ENCODE results near the gene HCLS1. TPM values are rescaled to one million over a fixed set of nuclear protein-coding genes. Genes with fewer than 3 reads are reported as not detected.

The HCLS1 gene
- total RNA-seq, result 1 to 10 TPM in 1 of 2 donors, under 1 TPM in 1; 0.33 to 2.4 TPM

GRCh38 chr3:121660356-121661171 lies at the start of gene HCLS1:
Gene HCLS1 (minus strand): TSS chr3:121660903. CDS start chr3:121658347, 2,556 bp downstream.

GRCh38 chr3:121592856-121593702 lies 67.6 kb downstream of the HCLS1 start, which contains the start of gene FBXO40:
Gene FBXO40 (plus strand): TSS chr3:121593379. CDS start chr3:121620576, 27,197 bp downstream.

Small RNAs within 50 kb of the gene (small RNA-seq; reads per million reads assigned to genes)
- gene RNU4-62P, result 0 reads per million in 2 donors

Other genes with a start within 250 kb of the HCLS1 start
- gene POLQ, start 114.9 kb downstream of the HCLS1 start, total RNA-seq, result 10 to 100 TPM in 1 of 2 donors, 1 to 10 TPM in 1; 6.5 to 15.0 TPM
- gene ARGFX, start 93.0 kb downstream of the HCLS1 start, total RNA-seq, result not detected
- gene FBXO40, start 67.5 kb downstream of the HCLS1 start, total RNA-seq, result not detected
- gene GOLGB1, start 88.8 kb upstream of the HCLS1 start, total RNA-seq, result 10 to 100 TPM; 22.6 to 28.9 TPM
- 10 to 100 TPM in 1 of 2 donors, 1 to 10 TPM in 1; 9.3 to 15.7 TPM for gene IQCB1, start 174.2 kb upstream of the HCLS1 start, total RNA-seq
- 1 to 10 TPM in 1 of 2 donors, under 1 TPM in 1; 0.69 to 2.7 TPM for gene EAF2, start 174.3 kb upstream of the HCLS1 start, total RNA-seq
- under 1 TPM; under 0.01 to 0.69 TPM for gene SLC15A2, start 233.5 kb upstream of the HCLS1 start, total RNA-seq

All from melanocyte of skin (primary cell).